ENCODE results near the gene DDAH2.

Gene DDAH2

DNA sequence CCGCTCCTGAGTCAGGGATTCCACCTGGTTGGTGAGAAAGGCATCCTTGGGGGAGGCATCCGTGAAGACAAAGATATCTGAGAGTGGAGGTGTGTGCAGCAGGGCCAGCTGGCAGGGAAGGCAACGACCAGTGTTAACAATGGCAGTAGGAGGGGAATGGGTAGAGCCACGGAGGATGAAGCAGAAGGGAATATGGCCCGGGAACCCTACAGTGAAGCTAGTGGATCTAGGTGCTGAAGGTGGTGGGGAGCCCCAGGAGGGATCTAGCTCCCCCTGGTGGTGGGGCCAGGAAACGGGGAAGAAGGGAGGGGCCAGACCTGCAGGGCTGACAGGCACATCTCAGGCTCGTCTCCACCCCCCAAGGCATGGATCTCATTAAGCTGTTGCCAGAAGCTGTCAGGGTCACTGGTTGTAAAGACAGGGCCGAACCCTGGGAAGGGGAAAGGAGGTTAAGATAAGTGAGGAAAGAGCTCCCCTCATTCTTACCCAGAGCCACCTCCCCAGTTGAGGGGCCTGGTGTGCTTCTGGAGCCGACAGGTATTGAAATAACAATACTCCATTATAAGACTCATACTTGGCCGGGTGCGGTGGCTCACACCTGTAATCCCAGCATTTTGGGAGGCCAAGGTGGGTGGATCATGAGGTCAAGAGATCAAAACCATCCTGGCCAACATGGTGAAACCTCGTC, 40.7 kb upstream of the DDAH2 start:
- Histone ChIP-seq H3K79me2 (ENCODE audit: insufficient read depth, low read length) (no peaks in the 10 kb centered on the region), H4K20me1 (ENCODE audit: insufficient read depth, low read length) (no peaks in the 10 kb centered on the region), H3K27ac (ENCODE audit: low read depth, low read length, poor library complexity, severe bottlenecking) (no peak overlapping the region), H3K36me3 (ENCODE audit: insufficient read depth, low read length) (no peaks in the 10 kb centered on the region), H3K4me2 (ENCODE audit: low read length) (no peak overlapping the region), H3K9me2 (ENCODE audit: low read depth, low read length) (no peaks in the 10 kb centered on the region), H3K9ac (ENCODE audit: low read length) (no peak overlapping the region), H3F3A (ENCODE audit: insufficient read depth, low read length) (no peaks in the 10 kb centered on the region), H2AFZ (ENCODE audit: low read length) (no peak overlapping the region), H3K27me3 (ENCODE audit: insufficient read depth, low read length) (no peaks in the 10 kb centered on the region), H3K9me3 (ENCODE audit: low read length) (no peaks in the 10 kb centered on the region), H3K4me3 (ENCODE audit: low read depth, low read length, poor library complexity, severe bottlenecking) (no peak overlapping the region), H3K4me1 (ENCODE audit: insufficient read depth, low read length, severe bottlenecking) (no peaks in the 10 kb centered on the region)
- peak; percentile 96 for TF ChIP-seq CTCF (IDR thresholded peaks at IDR 0.05; ENCODE audit: low read length)
- no peak for TF ChIP-seq EZH2 (IDR thresholded peaks at IDR 0.05; ENCODE audit: borderline replicate concordance, low read length)

DNA sequence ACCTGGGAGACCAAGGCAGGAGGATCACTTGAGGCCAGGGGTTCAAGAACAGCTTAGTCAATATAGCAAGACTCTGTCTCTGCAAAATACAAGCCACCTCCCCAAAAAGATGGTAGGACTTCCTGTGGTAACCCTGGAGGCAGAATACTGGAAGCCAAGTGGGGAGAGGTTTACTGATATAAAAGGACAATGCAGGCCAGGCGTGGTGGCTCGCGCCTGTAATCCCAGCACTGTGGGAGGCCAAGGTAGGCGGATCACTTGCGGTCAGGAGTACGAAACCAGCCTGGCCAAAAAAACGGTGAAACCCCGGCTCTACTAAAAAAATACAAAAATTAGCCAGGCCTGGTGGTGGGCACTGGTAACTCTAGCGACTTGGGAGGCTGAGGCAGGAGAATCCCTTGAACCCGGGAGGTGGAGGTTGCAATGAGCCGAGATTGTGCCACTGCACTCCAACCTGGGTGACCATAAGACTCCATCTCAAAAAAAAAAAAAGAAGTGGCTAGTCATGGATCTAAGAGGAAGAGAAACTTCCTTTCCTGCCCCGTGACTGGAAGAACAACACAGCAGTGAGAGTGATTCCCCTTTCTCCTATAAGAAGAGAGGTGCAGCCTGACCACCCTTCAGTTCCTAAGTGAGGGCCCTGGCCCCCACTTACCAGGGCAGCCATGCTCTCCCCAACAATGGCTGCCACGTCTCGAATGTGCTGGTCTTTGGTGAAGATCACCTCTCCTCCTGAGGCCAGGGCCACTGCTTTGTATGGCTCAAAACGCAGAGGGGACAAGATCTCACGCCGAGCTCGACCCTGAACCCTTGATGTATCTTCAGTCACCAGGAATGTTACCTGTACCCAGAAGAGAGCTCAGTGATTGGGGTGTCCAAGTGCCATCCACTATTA, 39.5 kb upstream of the DDAH2 start:
- no peaks in the 10 kb centered on the region for H4K20me1 ChIP-seq (ENCODE audit: insufficient read depth, low read length)
- H3K9me2 ChIP-seq (ENCODE audit: low read depth, low read length): no peaks in the 10 kb centered on the region
- H3K4me2 ChIP-seq (ENCODE audit: low read length): no peak overlapping the region
- H2AFZ ChIP-seq (ENCODE audit: low read length): no peak overlapping the region
- H3K36me3 ChIP-seq (ENCODE audit: insufficient read depth, low read length): peaks cover 12% of the 10 kb centered on the region; the same call in 1 of the 2 replicates
- H3K27ac ChIP-seq (ENCODE audit: low read depth, low read length, poor library complexity, severe bottlenecking): no peak overlapping the region
- no peaks in the 10 kb centered on the region for H3F3A ChIP-seq (ENCODE audit: insufficient read depth, low read length)
- H3K27me3 ChIP-seq (ENCODE audit: insufficient read depth, low read length): no peaks in the 10 kb centered on the region
- no peak for TF ChIP-seq CTCF (IDR thresholded peaks at IDR 0.05; ENCODE audit: low read length)
- TF ChIP-seq EZH2 (IDR thresholded peaks at IDR 0.05; ENCODE audit: borderline replicate concordance, low read length): no peak
- H3K79me2 ChIP-seq (ENCODE audit: insufficient read depth, low read length): no peaks in the 10 kb centered on the region
- H3K9me3 ChIP-seq (ENCODE audit: low read length): no peaks in the 10 kb centered on the region
- H3K9ac ChIP-seq (ENCODE audit: low read length): no peak overlapping the region
- H3K4me3 ChIP-seq (ENCODE audit: low read depth, low read length, poor library complexity, severe bottlenecking): no peak overlapping the region
- no peaks in the 10 kb centered on the region for H3K4me1 ChIP-seq (ENCODE audit: insufficient read depth, low read length, severe bottlenecking)

DNA sequence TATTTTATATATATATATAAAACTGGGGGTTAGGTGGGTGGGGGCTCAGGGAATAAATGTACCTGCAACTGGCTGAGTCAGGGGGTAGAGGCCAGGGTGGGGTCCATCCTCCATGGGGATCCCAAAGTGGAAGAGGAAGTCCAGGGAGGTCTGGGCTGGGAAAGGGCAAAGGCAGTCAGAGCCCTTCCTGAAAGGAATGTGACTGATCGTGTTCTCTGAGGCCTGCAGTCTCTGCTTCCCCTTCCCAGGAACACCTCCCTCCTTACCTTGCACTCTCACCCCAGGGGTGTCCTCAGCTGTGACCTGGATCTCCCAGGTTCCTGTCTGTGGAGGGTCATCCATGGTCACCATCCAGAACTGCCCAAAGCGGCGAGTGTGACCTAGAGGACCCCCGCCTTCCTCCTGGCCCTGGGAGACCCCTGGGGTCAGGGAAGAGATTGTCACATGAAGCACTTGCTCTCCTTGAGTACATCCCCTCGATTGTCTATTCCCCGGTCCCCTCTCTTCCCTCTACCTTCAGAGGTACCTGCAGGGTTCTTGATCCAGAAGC, 38.1 kb upstream of the DDAH2 start:
- TF ChIP-seq EZH2 (IDR thresholded peaks at IDR 0.05; ENCODE audit: borderline replicate concordance, low read length) (no peak), CTCF (IDR thresholded peaks at IDR 0.05; ENCODE audit: low read length) (no peak)
- H3K4me2 ChIP-seq (ENCODE audit: low read length): no peak overlapping the region
- no peak overlapping the region for H2AFZ ChIP-seq (ENCODE audit: low read length)
- H3K4me1 ChIP-seq (ENCODE audit: insufficient read depth, low read length, severe bottlenecking): no peaks in the 10 kb centered on the region
- no peaks in the 10 kb centered on the region for H3F3A ChIP-seq (ENCODE audit: insufficient read depth, low read length)
- H3K9ac ChIP-seq (ENCODE audit: low read length): no peak overlapping the region
- no peaks in the 10 kb centered on the region for H3K9me2 ChIP-seq (ENCODE audit: low read depth, low read length)
- H3K27ac ChIP-seq (ENCODE audit: low read depth, low read length, poor library complexity, severe bottlenecking): no peak overlapping the region
- peaks cover 26% of the 10 kb centered on the region for H3K36me3 ChIP-seq (ENCODE audit: insufficient read depth, low read length)
- no peaks in the 10 kb centered on the region for H3K9me3 ChIP-seq (ENCODE audit: low read length)
- H4K20me1 ChIP-seq (ENCODE audit: insufficient read depth, low read length): no peaks in the 10 kb centered on the region
- H3K79me2 ChIP-seq (ENCODE audit: insufficient read depth, low read length): no peaks in the 10 kb centered on the region
- no peak overlapping the region for H3K4me3 ChIP-seq (ENCODE audit: low read depth, low read length, poor library complexity, severe bottlenecking)
- no peaks in the 10 kb centered on the region for H3K27me3 ChIP-seq (ENCODE audit: insufficient read depth, low read length)

Measured in OCI-LY1 (cell line).